K562 (cell line): ENCODE measurements around the gene RAB5B. TPM values are rescaled to one million over a fixed set of nuclear protein-coding genes. Genes with fewer than 3 reads are reported as not detected.

Experiments used
- BCLAF1 ChIP-seq, 2 experiments: fragments of 450-650 bp in 1 of 2; IDR thresholded peaks; 2 replicates each; pipeline ENCODE4 v1.6.1; 2011 to 2017; ENCODE audit warnings: low read depth in 2 of 2, antibody characterized with exemption in 1 of 2, borderline replicate concordance in 1 of 2, low read length in 1 of 2, mild to moderate bottlenecking in 1 of 2, mixed read lengths in 1 of 2; ENCODE audit not compliant: control insufficient read depth in 1 of 2
- CC2D1A ChIP-seq: fragments of 450-650 bp; IDR thresholded peaks from 2 replicates; pipeline ENCODE4 v1.6.1; 2017; ENCODE audit warnings: mild to moderate bottlenecking
- DLX4 ChIP-seq: fragments of 250-450 bp; sonication (Bioruptor Pico); IDR thresholded peaks from 2 replicates; pipeline ENCODE4 v1.6.1; 2021; ENCODE audit warnings: mild to moderate bottlenecking
- MGA ChIP-seq: fragments of 450-650 bp; IDR thresholded peaks from 2 replicates; pipeline ENCODE4 v1.6.1; 2016; ENCODE audit warnings: mild to moderate bottlenecking, moderate library complexity
- RAD21 ChIP-seq, 2 experiments: fragments of 250-450 bp in 1 of 2; fragments of 450-650 bp in 1 of 2; sonication (Bioruptor Pico) in 1 of 2; formaldehyde crosslinking in 1 of 2; IDR thresholded peaks in 1 of 2; conservative IDR thresholded peaks in 1 of 2; 2 replicates each; pipeline versions ENCODE4 v1.4.0 to v1.8.0; 2020 to 2022; ENCODE audit warnings: mild to moderate bottlenecking in 2 of 2, moderate library complexity in 1 of 2
- RBM39 ChIP-seq: fragments of 200-400 bp; formaldehyde crosslinking; optimal IDR thresholded peaks from 2 replicates; pipeline ENCODE3; 2018; ENCODE audit warnings: low read depth, low read length
- ZNF140 ChIP-seq: fragments of 250-450 bp; sonication (Bioruptor Pico); IDR thresholded peaks from 2 replicates; pipeline ENCODE4 v1.8.0; 2021; ENCODE audit warnings: moderate library complexity, mild to moderate bottlenecking, inconsistent platforms
- polyA plus RNA-seq, 8 experiments: library from polyadenylated mRNA; depleted of rRNA in 4 of 8; stranded (reverse) in 5 of 8; unstranded in 3 of 8; fragments of >200 nt; fragmentation: Nextera tagmentation in 2 of 8; fragmentation: Illumina TruSeq in 1 of 8; extraction: Ambion mirVana in 2 of 8; extraction: Trizol in 1 of 8; gene quantifications; 2 replicates each; pipeline versions ENCODE4 v1.2.1 to v1.2.3, GENCODE V29; 2011 to 2014; ENCODE audit warnings: inconsistent platforms in 1 of 8, missing spikeins in 1 of 8
- total RNA-seq, 7 experiments: library from RNA; depleted of rRNA in 6 of 7; stranded (reverse); fragments of >200 nt in 6 of 7; fragmentation: Illumina TruSeq in 2 of 7; extraction: Trizol in 2 of 7; gene quantifications; 2 replicates each; pipeline versions ENCODE4 v1.2.1 to v1.2.3, GENCODE V29; 2011 to 2021; ENCODE audit warnings: low replicate concordance in 1 of 7
- TF ChIP-seq, protein P1 (sequence below): IDR thresholded peaks from 3 replicates; pipeline ENCODE4 v1.6.1; 2011; ENCODE audit warnings: borderline replicate concordance, mild to moderate bottlenecking; ENCODE audit not compliant: insufficient read length, insufficient read depth
- TF ChIP-seq, protein P2 (sequence below): sonication (generic); formaldehyde crosslinking; IDR thresholded peaks from 2 replicates; pipeline ENCODE4 v1.9.0; 2022; ENCODE audit warnings: mild to moderate bottlenecking, missing genetic modification reagents

Gene RAB5B
- total and polyA plus RNA-seq, 9 of the 15 experiments (the other 6 are each of a cell fraction or from before 2014, with no cell fraction given): 6.8 to 73.8 (median 25.2) TPM

GRCh38 chr12:55940065-55940732, 33.7 kb upstream of the RAB5B start (continued):
- TF ChIP-seq MGA (no peak), RAD21 (CRISPR knock-in tag; conservative IDR thresholded peaks at IDR 0.05 in 1 of 2, IDR thresholded peaks at IDR 0.05 in 1 of 2) (peak; percentile 75 to 88), CC2D1A (peak; percentile 74), BCLAF1 (IDR thresholded peaks at IDR 0.05; ENCODE audit: borderline replicate concordance in 1 of 2, control insufficient read depth in 1 of 2, low read depth in 2 of 2, low read length in 1 of 2) (no peak), RBM39 (no peak), DLX4 (CRISPR knock-in tag) (no peak), ZNF140 (CRISPR knock-in tag) (no peak)
- TF ChIP-seq, protein P1, sequence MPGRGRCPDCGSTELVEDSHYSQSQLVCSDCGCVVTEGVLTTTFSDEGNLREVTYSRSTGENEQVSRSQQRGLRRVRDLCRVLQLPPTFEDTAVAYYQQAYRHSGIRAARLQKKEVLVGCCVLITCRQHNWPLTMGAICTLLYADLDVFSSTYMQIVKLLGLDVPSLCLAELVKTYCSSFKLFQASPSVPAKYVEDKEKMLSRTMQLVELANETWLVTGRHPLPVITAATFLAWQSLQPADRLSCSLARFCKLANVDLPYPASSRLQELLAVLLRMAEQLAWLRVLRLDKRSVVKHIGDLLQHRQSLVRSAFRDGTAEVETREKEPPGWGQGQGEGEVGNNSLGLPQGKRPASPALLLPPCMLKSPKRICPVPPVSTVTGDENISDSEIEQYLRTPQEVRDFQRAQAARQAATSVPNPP: no peak
- TF ChIP-seq, protein P2, sequence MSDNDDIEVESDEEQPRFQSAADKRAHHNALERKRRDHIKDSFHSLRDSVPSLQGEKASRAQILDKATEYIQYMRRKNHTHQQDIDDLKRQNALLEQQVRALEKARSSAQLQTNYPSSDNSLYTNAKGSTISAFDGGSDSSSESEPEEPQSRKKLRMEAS: 0 out of 2 replicates have a peak, but pooled peaks have one; percentile 46
